Measurements from ENCODE around the gene MYO1B. TPM values are rescaled to one million over a fixed set of nuclear protein-coding genes. Genes with fewer than 3 reads are reported as not detected.

MYO1B gene
- total RNA-seq, 1 experiment from 2014 or later = 43.2 TPM

GRCh38 chr2:191402966-191403565, 157.9 kb downstream of the MYO1B start:
- Histone ChIP-seq H3K56ac (ENCODE audit: insufficient read length, low read depth, low read length) (no peak overlapping the region), H2BK12ac (ENCODE audit: insufficient read length, low read depth, low read length) (no peak overlapping the region), H4K20me1 (ENCODE audit: control insufficient read depth, insufficient read depth, insufficient read length) (no peaks in the 10 kb centered on the region), H3K4ac (ENCODE audit: low read depth, low read length) (no peak overlapping the region), H3K27me3 (ENCODE audit: insufficient read depth, low read length) (no peaks in the 10 kb centered on the region), H3K23me2 (ENCODE audit: insufficient read length, low read depth, low read length, poor library complexity, severe bottlenecking) (no peaks in the 10 kb centered on the region), H3K23ac (ENCODE audit: insufficient read length, low read depth, low read length) (no peak overlapping the region), H2AK5ac (ENCODE audit: insufficient read length, low read length) (no peak overlapping the region), H3K4me1 (ENCODE audit: insufficient read depth, low read length) (peaks cover 5% of the 10 kb centered on the region; the same call in 1 of the 2 replicates), H3K14ac (ENCODE audit: insufficient read depth, low read length) (no peak overlapping the region), H2BK20ac (ENCODE audit: low read depth, low read length, poor library complexity, severe bottlenecking) (no peak overlapping the region), H4K5ac (ENCODE audit: insufficient read length, low read depth, low read length) (no peak overlapping the region), H3K4me2 (ENCODE audit: insufficient read depth, insufficient read length, low read length) (no peak overlapping the region), H4K91ac (ENCODE audit: insufficient read length, low read depth, low read length) (no peak overlapping the region), H3K9ac (ENCODE audit: extremely low read depth, insufficient read length, low read length) (no peak overlapping the region), H3K9me3 (ENCODE audit: control insufficient read depth, low read depth, low read length) (no peaks in the 10 kb centered on the region), H3K79me2 (ENCODE audit: insufficient read depth, low read length) (no peaks in the 10 kb centered on the region), H3K79me1 (ENCODE audit: insufficient read depth, low read depth, low read length, poor library complexity, severe bottlenecking) (no peaks in the 10 kb centered on the region), H2BK5ac (ENCODE audit: insufficient read length, low read length) (no peak overlapping the region), H3K18ac (ENCODE audit: insufficient read length, low read depth, low read length) (no peak overlapping the region), H2BK120ac (ENCODE audit: low read depth, low read length, poor library complexity, severe bottlenecking) (no peak overlapping the region), H3K27ac (ENCODE audit: insufficient read length, low read depth, low read length) (no peak overlapping the region), H4K8ac (replicated peaks; ENCODE audit: insufficient read length, low read depth, low read length) (no peak overlapping the region), H2BK15ac (ENCODE audit: low read depth, low read length) (no peak overlapping the region), H3T11ph (ENCODE audit: low read length) (no peak overlapping the region), H2AFZ (ENCODE audit: low read length) (no peak overlapping the region)
- H3K9me3 Mint-ChIP-seq = peaks cover 2 to 3% of the 10 kb centered on the region in 2 experiments; a peak in 2 of 5 replicates
- no peak overlapping the region for H3K4me3 Mint-ChIP-seq
- no peak for TF ChIP-seq CTCF (conservative IDR thresholded peaks at IDR 0.05)
- peaks cover 26% of the 10 kb centered on the region in 2 experiments for H3K4me1 Mint-ChIP-seq
- H3K27me3 Mint-ChIP-seq (ENCODE audit: low read depth) = no peaks in the 10 kb centered on the region
- peaks cover 20 to 42% (median 40%) of the 10 kb centered on the region in 3 experiments; a peak in 6 of 7 replicates for H3K36me3 Mint-ChIP-seq (ENCODE audit: insufficient read depth in 1 of 3, low read depth in 3 of 3)
- no peak for DNase-seq
- no peak overlapping the region for H3K27ac Mint-ChIP-seq
- WGBS (ENCODE audit: extremely low coverage, insufficient read length, low lambda C conversion rate) = no CpG with 5 or more reads among the region's 3 CpGs

Data from H9 (cell line).